ENCODE results near the gene TRPM3. TPM values are rescaled to one million over a fixed set of nuclear protein-coding genes. Genes with fewer than 3 reads are reported as not detected.

The TRPM3 gene
- total RNA-seq, 1 donor from 2014 or later = 0.15 TPM

DNA sequence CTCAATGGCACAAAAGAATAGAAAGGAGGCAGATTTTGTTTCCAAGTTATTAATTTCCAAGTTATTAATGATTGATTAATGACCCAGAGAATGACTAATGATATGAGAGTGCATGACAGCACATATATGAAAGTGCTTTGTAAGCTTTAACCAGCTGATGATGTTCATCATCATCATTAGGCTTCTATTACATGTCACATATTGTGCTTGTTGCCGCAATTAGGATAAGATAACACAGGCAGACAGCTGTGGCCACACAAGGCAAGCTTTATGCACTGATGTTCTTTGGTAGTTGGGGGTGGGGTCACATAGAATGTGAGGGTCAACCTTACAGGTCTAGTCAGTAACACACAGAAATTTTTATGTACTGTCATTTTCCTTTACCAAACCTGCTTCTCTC lies 219.7 kb downstream of the TRPM3 start:
- H3K4me1 ChIP-seq = no peaks in the 10 kb centered on the region
- H3K4me3 ChIP-seq = no peak overlapping the region
- ATAC-seq (no peak), DNase-seq (no peak)
- no peaks in the 10 kb centered on the region for H3K9me3 ChIP-seq
- TF ChIP-seq, protein P1, sequence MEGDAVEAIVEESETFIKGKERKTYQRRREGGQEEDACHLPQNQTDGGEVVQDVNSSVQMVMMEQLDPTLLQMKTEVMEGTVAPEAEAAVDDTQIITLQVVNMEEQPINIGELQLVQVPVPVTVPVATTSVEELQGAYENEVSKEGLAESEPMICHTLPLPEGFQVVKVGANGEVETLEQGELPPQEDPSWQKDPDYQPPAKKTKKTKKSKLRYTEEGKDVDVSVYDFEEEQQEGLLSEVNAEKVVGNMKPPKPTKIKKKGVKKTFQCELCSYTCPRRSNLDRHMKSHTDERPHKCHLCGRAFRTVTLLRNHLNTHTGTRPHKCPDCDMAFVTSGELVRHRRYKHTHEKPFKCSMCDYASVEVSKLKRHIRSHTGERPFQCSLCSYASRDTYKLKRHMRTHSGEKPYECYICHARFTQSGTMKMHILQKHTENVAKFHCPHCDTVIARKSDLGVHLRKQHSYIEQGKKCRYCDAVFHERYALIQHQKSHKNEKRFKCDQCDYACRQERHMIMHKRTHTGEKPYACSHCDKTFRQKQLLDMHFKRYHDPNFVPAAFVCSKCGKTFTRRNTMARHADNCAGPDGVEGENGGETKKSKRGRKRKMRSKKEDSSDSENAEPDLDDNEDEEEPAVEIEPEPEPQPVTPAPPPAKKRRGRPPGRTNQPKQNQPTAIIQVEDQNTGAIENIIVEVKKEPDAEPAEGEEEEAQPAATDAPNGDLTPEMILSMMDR (IDR thresholded peaks at IDR 0.05) = no peak
- H3K36me3 ChIP-seq = no peaks in the 10 kb centered on the region
- intact Hi-C loops (cut with DNase I) = no loop called here
- no peak overlapping the region for H3K27ac ChIP-seq
- no peaks in the 10 kb centered on the region for H3K27me3 ChIP-seq (ENCODE audit: low read depth)

DNA sequence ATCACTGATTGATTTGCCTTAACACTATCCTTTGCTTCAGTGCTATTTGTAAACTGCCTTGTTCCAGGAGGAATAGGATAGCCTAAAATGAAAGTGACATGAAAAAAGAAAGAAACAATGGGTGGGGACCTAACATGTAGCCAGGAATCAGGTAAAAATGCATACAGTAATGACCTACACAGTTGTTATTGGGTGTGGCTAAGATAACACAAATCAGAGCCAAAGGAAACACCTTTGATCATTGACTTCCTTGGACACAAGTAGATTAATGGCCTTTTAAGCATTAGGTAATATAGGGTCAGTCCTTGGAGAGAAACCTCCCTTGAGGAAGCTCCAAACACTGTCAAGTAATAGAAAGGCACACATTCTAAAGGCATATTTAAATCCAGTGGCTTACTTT lies 220.4 kb downstream of the TRPM3 start:
- ATAC-seq = no peak
- intact Hi-C loops (cut with DNase I) = no loop called here
- Histone ChIP-seq H3K4me3 (no peak overlapping the region), H3K4me1 (no peaks in the 10 kb centered on the region), H3K36me3 (no peaks in the 10 kb centered on the region), H3K27ac (no peak overlapping the region), H3K27me3 (ENCODE audit: low read depth) (no peaks in the 10 kb centered on the region), H3K9me3 (no peaks in the 10 kb centered on the region)
- TF ChIP-seq, protein P1 (IDR thresholded peaks at IDR 0.05) = no peak
- DNase-seq = no peak

DNA sequence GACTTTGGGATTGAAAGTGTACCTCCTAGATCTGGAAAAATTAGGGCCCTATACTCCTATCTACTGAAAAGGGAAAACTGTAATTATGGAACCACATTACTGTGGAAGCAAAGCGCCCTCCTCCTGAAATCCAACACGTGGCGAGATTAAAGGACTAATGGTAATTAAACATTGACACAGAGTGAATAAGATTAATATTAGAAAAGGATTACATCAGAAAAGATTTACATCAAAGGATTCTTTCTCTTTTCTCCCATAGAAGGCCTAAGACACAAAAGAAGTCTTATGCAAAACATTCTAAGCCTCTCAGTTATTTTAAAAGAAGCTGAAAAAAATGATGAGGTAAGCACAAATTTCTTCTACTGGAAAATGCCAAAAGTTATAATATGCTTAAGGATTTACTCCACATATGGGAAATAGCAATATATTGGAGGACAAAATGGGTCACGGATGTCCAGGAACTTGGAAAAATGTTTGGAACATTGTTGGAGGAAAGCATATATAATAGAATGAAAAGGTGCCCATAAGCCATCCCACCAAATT lies 227.8 kb downstream of the TRPM3 start:
- Histone ChIP-seq H3K4me3 (no peak overlapping the region), H3K9me3 (no peaks in the 10 kb centered on the region), H3K27me3 (ENCODE audit: low read depth) (no peaks in the 10 kb centered on the region), H3K27ac (no peak overlapping the region), H3K4me1 (no peaks in the 10 kb centered on the region), H3K36me3 (no peaks in the 10 kb centered on the region)
- TF ChIP-seq, protein P1 (IDR thresholded peaks at IDR 0.05) = no peak
- intact Hi-C loops (cut with DNase I) = no loop called here
- no peak for DNase-seq
- ATAC-seq = no peak

DNA sequence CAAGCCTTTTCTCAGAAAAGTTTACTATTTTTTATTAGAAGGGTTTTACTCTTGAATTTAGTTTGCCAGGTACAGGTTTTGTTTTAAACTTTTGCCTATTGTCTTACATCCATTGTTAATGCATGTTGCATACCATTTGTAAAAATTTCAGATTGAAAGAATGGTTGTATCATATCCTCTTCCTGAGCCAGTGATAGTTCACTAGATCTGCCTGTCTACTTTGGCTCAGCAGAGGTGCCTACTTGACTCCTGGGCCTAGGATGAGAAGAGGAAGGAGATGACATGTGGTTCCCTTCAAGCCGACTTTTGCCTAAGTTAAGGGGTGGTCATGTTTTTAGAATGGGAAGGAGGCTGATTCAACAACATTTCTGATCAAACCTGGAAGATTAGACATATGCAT lies 232.9 kb downstream of the TRPM3 start:
- Histone ChIP-seq H3K27ac (no peak overlapping the region), H3K9me3 (no peaks in the 10 kb centered on the region), H3K36me3 (no peaks in the 10 kb centered on the region), H3K27me3 (ENCODE audit: low read depth) (no peaks in the 10 kb centered on the region), H3K4me1 (no peaks in the 10 kb centered on the region), H3K4me3 (no peak overlapping the region)
- TF ChIP-seq, protein P1 (IDR thresholded peaks at IDR 0.05) = no peak
- ATAC-seq (no peak), DNase-seq (no peak)
- intact Hi-C loops (cut with DNase I) = no loop called here

DNA sequence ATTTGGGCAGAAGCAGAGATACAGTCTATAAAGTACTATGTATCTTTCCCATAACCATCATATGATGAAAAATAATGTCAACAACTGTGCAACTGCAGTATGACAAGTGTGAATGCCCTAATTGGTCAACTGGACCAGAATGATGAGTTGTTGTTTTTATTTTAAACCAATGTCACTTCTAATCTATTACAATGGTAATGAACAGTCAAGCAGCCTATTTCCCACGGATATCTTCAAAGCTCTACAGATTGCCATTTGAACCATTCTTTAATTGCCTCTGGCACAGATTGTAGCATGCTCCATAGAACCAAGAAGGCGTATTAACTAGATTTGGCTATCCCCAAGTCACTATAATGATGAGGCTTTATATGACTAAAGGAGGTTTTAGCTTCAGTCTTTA lies 233.6 kb downstream of the TRPM3 start:
- intact Hi-C loops (cut with DNase I) = no loop called here
- Histone ChIP-seq H3K4me1 (no peaks in the 10 kb centered on the region), H3K9me3 (no peaks in the 10 kb centered on the region), H3K4me3 (no peak overlapping the region), H3K36me3 (no peaks in the 10 kb centered on the region), H3K27ac (no peak overlapping the region), H3K27me3 (ENCODE audit: low read depth) (no peaks in the 10 kb centered on the region)
- ATAC-seq = no peak
- TF ChIP-seq, protein P1 (IDR thresholded peaks at IDR 0.05) = no peak
- no peak for DNase-seq
